HCT116 (cell line): Measurements from ENCODE around the gene DDX18. TPM values are rescaled to one million over a fixed set of nuclear protein-coding genes. Genes with fewer than 3 reads are reported as not detected.

Experiments
- ATAC-seq: fragments of 200-7000 bp; cut with Tn5 transposase; 2 replicates; pipeline ENCODE4 v1.9.1; 2020; ENCODE audit warnings: mild to moderate bottlenecking, moderate library complexity
- BruUV-seq: library from RNA; stranded (reverse); fragments of 400-500 nt; replicated peaks from 2 replicates; lab custom pipeline; 2021; lab: Mats Ljungman, UMichigan
- CTCF ChIA-PET: fragments of 300-600 bp; sonication (Branson Sonifier 250); formaldehyde crosslinking; loops from one replicate; lab custom pipeline; 2021; ENCODE audit warnings: antibody characterized with exemption; lab: Charles Lee
- POLR2A ChIA-PET: fragments of 300-600, 350-600 bp; sonication (Branson Sonifier 250); formaldehyde crosslinking; loops from one replicate; lab custom pipeline; 2021; ENCODE audit warnings: antibody characterized with exemption; lab: Charles Lee
- RAD21 ChIA-PET, 2 experiments: fragments of 300-600 bp; sonication (Branson Sonifier 250); formaldehyde crosslinking; loops; one replicate each; lab custom pipeline; 2023; ENCODE audit warnings: low total read pairs in 2 of 2; ENCODE audit not compliant: uncharacterized antibody in 2 of 2, unreplicated experiment in 2 of 2, low non-redundant PET in 1 of 2; lab: Charles Lee
- DNase-seq: peaks from one replicate; pipeline ENCODE4 v3.0.0-alpha.2; 2010; ENCODE audit warnings: low read depth, low spot score
- H2AFZ ChIP-seq: fragments of 200-600 bp; shearing (Covaris generic), sonication (generic); 2 replicates; pipeline ENCODE4 v1.6.1; 2017; ENCODE audit warnings: low read depth, mixed run types, mixed read lengths, antibody characterized with exemption, low read length; ENCODE audit not compliant: poor library complexity, severe bottlenecking
- H3K27ac ChIP-seq: 2 replicates; pipeline ENCODE4 v1.5.1; 2012; ENCODE audit warnings: low read depth, low read length
- H3K27me3 ChIP-seq: fragments of 200-600 bp; sonication (generic); 2 replicates; pipeline ENCODE4 v1.6.1; 2016; ENCODE audit warnings: mixed run types, low read length, mixed read lengths; ENCODE audit not compliant: insufficient read depth
- H3K36me3 ChIP-seq, 2 experiments: fragments of 200-500 bp in 1 of 2; fragments of 200-600 bp in 1 of 2; sonication (Bioruptor generic) in 1 of 2; sonication (generic) in 1 of 2; 2 replicates each; pipeline versions ENCODE4 v1.5.1 to v1.6.1; 2014 to 2016; ENCODE audit warnings: low read length in 2 of 2, inconsistent platforms in 1 of 2, mixed read lengths in 1 of 2, mixed run types in 1 of 2; ENCODE audit not compliant: insufficient read depth in 2 of 2, control insufficient read depth in 1 of 2
- H3K4me1 ChIP-seq, 2 experiments: fragments of 200-600 bp in 1 of 2; sonication (generic) in 1 of 2; 2 replicates each; pipeline versions ENCODE4 v1.5.1 to v1.6.1; 2012 to 2017; ENCODE audit warnings: low read length in 2 of 2, inconsistent platforms in 1 of 2, mild to moderate bottlenecking in 1 of 2, mixed read lengths in 1 of 2, mixed run types in 1 of 2, moderate library complexity in 1 of 2; ENCODE audit not compliant: insufficient read depth in 2 of 2, control insufficient read depth in 1 of 2
- H3K4me2 ChIP-seq: fragments of 200-600 bp; sonication (generic); 2 replicates; pipeline ENCODE4 v1.6.1; 2017; ENCODE audit warnings: mixed run types, low read length, mixed read lengths
- H3K4me3 ChIP-seq, 2 experiments: fragments of 200-600 bp in 1 of 2; sonication (generic) in 1 of 2; replicated peaks in 1 of 2; 2 replicates each; pipeline ENCODE4 v1.5.1; 2011 to 2016; ENCODE audit warnings: low read length in 2 of 2, control low read depth in 1 of 2, low read depth in 1 of 2, mild to moderate bottlenecking in 1 of 2, mixed read lengths in 1 of 2, mixed run types in 1 of 2
- H3K79me2 ChIP-seq: fragments of 200-600 bp; sonication (generic); 2 replicates; pipeline ENCODE4 v1.6.1; 2017; ENCODE audit warnings: mild to moderate bottlenecking, mixed run types, low read length, moderate library complexity, mixed read lengths; ENCODE audit not compliant: insufficient read depth
- H3K9ac ChIP-seq: fragments of 200-600 bp; sonication (generic); 2 replicates; pipeline ENCODE4 v1.6.1; 2016; ENCODE audit warnings: low read length, mixed read lengths
- H3K9me2 ChIP-seq: fragments of 200-600 bp; sonication (generic), shearing (Covaris generic); 2 replicates; pipeline ENCODE4 v1.6.1; 2017; ENCODE audit warnings: mixed run types, mild to moderate bottlenecking, moderate library complexity; ENCODE audit not compliant: insufficient read depth
- H3K9me3 ChIP-seq, 2 experiments: fragments of 200-500 bp in 1 of 2; fragments of 200-600 bp in 1 of 2; sonication (Bioruptor generic) in 1 of 2; sonication (generic) in 1 of 2; 2 replicates each; pipeline ENCODE4 v1.6.1; 2014 to 2017; ENCODE audit warnings: low read length in 2 of 2, mixed read lengths in 2 of 2, inconsistent platforms in 1 of 2, low read depth in 1 of 2, mild to moderate bottlenecking in 1 of 2, mixed run types in 1 of 2, moderate library complexity in 1 of 2; ENCODE audit not compliant: control insufficient read depth in 1 of 2, insufficient read depth in 1 of 2
- H4K20me1 ChIP-seq: fragments of 200-600 bp; sonication (generic), shearing (Covaris generic); 2 replicates; pipeline ENCODE4 v1.6.1; 2017; ENCODE audit warnings: mixed run types, mild to moderate bottlenecking, moderate library complexity; ENCODE audit not compliant: insufficient read depth
- CBX3 ChIP-seq: IDR thresholded peaks from 2 replicates; pipeline ENCODE4 v1.6.1; 2012; ENCODE audit warnings: low read depth
- CEBPB ChIP-seq: IDR thresholded peaks from 2 replicates; pipeline ENCODE4 v1.6.1; 2012; ENCODE audit warnings: low read depth
- EGR1 ChIP-seq: IDR thresholded peaks from 2 replicates; pipeline ENCODE4 v1.6.1; 2012; ENCODE audit warnings: low read depth
- EZH2 ChIP-seq: fragments of 200-600 bp; sonication (generic); IDR thresholded peaks from 2 replicates; pipeline ENCODE4 v1.6.1; 2017; ENCODE audit warnings: antibody characterized with exemption, mixed run types
- EZH2phosphoT487 ChIP-seq: fragments of 200-600 bp; IDR thresholded peaks from 2 replicates; pipeline ENCODE4 v1.6.1; 2018; ENCODE audit warnings: antibody characterized with exemption, borderline replicate concordance
- FOSL1 ChIP-seq: IDR thresholded peaks from 2 replicates; pipeline ENCODE4 v1.6.1; 2012; ENCODE audit warnings: low read depth
- JUND ChIP-seq: IDR thresholded peaks from 2 replicates; pipeline ENCODE4 v1.6.1; 2012
- MAX ChIP-seq: IDR thresholded peaks from 2 replicates; pipeline ENCODE4 v1.6.1; 2012
- POLR2A ChIP-seq: IDR thresholded peaks from 2 replicates; pipeline ENCODE4 v1.7.0; 2011; ENCODE audit warnings: borderline replicate concordance; ENCODE audit not compliant: insufficient read depth, insufficient read length; ENCODE audit errors: extremely low read depth
- POLR2AphosphoS5 ChIP-seq: IDR thresholded peaks from 2 replicates; pipeline ENCODE4 v1.6.1; 2011; ENCODE audit warnings: mild to moderate bottlenecking, low read depth, low read length, moderate library complexity
- RAD21 ChIP-seq: IDR thresholded peaks from 2 replicates; pipeline ENCODE4 v1.6.1; 2012; ENCODE audit warnings: low read depth, mild to moderate bottlenecking
- REST ChIP-seq: IDR thresholded peaks from 2 replicates; pipeline ENCODE4 v1.6.1; 2012; ENCODE audit warnings: low read depth
- SIN3A ChIP-seq: IDR thresholded peaks from 2 replicates; pipeline ENCODE4 v1.6.1; 2012; ENCODE audit warnings: low read depth
- SP1 ChIP-seq: IDR thresholded peaks from 2 replicates; pipeline ENCODE4 v1.6.1; 2012; ENCODE audit warnings: low read depth
- SRF ChIP-seq: IDR thresholded peaks from 2 replicates; pipeline ENCODE4 v1.6.1; 2012; ENCODE audit warnings: low read depth
- TCF7L2 ChIP-seq: IDR thresholded peaks from 2 replicates; pipeline ENCODE4 v1.7.0; 2011; ENCODE audit warnings: borderline replicate concordance, inconsistent platforms; ENCODE audit not compliant: insufficient read depth, insufficient read length; ENCODE audit errors: extremely low read depth
- YY1 ChIP-seq: IDR thresholded peaks from 2 replicates; pipeline ENCODE4 v1.6.1; 2011; ENCODE audit warnings: low read length, low read depth, moderate library complexity, mild to moderate bottlenecking; ENCODE audit not compliant: insufficient replicate concordance; ENCODE audit errors: extremely low read depth
- intact Hi-C: fragments of 100-400 bp; cut with micrococcal nuclease; formaldehyde crosslinking; loops from 2 replicates; pipeline ENCODE4 v1.10.0; 2022
- total RNA-seq: library from RNA; stranded (reverse); gene quantifications from one replicate; pipeline ENCODE4 v1.2.1, GENCODE V29; 2021; ENCODE audit not compliant: unreplicated experiment
- TF ChIP-seq, protein P1 (sequence below): IDR thresholded peaks from 2 replicates; pipeline ENCODE4 v1.6.1; 2012
- TF ChIP-seq, protein P2 (sequence below): IDR thresholded peaks from 2 replicates; pipeline ENCODE4 v1.6.1; 2011; ENCODE audit warnings: mild to moderate bottlenecking, low read length, moderate library complexity; ENCODE audit not compliant: insufficient replicate concordance; ENCODE audit errors: extremely low read depth

The DDX18 gene
- total RNA-seq, 1 experiment from 2014 or later = 99.7 TPM

GRCh38 chr2:117820444-117820843 lies 6.0 kb downstream of the DDX18 start:
- Histone ChIP-seq H3K79me2 (peaks cover 59% of the 10 kb centered on the region), H3K27ac (no peak overlapping the region), H3K4me3 (no peak overlapping the region), H3K4me1 (peaks cover 6 to 7% of the 10 kb centered on the region in 2 experiments; a peak in 3 of 4 replicates), H3K27me3 (no peaks in the 10 kb centered on the region), H2AFZ (no peak overlapping the region), H3K4me2 (no peak overlapping the region), H3K9me3 (no peaks in the 10 kb centered on the region), H3K36me3 (peaks cover 71 to 75% of the 10 kb centered on the region in 2 experiments), H3K9ac (no peak overlapping the region), H4K20me1 (no peaks in the 10 kb centered on the region), H3K9me2 (no peaks in the 10 kb centered on the region)
- RAD21 ChIA-PET = no interaction called here
- ATAC-seq = no peak
- intact Hi-C loops = no loop called here
- TF ChIP-seq, protein P1, sequence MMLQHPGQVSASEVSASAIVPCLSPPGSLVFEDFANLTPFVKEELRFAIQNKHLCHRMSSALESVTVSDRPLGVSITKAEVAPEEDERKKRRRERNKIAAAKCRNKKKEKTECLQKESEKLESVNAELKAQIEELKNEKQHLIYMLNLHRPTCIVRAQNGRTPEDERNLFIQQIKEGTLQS = no peak
- TF ChIP-seq CEBPB = no peak
- TF ChIP-seq MAX = no peak
- TF ChIP-seq YY1 = no peak
- TF ChIP-seq POLR2A = no peak
- no peak for TF ChIP-seq EGR1
- TF ChIP-seq, protein P2, sequence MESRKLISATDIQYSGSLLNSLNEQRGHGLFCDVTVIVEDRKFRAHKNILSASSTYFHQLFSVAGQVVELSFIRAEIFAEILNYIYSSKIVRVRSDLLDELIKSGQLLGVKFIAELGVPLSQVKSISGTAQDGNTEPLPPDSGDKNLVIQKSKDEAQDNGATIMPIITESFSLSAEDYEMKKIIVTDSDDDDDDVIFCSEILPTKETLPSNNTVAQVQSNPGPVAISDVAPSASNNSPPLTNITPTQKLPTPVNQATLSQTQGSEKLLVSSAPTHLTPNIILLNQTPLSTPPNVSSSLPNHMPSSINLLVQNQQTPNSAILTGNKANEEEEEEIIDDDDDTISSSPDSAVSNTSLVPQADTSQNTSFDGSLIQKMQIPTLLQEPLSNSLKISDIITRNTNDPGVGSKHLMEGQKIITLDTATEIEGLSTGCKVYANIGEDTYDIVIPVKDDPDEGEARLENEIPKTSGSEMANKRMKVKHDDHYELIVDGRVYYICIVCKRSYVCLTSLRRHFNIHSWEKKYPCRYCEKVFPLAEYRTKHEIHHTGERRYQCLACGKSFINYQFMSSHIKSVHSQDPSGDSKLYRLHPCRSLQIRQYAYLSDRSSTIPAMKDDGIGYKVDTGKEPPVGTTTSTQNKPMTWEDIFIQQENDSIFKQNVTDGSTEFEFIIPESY = no peak
- no peak for TF ChIP-seq TCF7L2
- no peak for TF ChIP-seq RAD21
- no peak for TF ChIP-seq JUND
- no peak for TF ChIP-seq POLR2AphosphoS5
- no peak for TF ChIP-seq SIN3A
- TF ChIP-seq EZH2 = no peak
- TF ChIP-seq SRF = no peak
- TF ChIP-seq FOSL1 = no peak
- no peak for TF ChIP-seq EZH2phosphoT487
- no peak for TF ChIP-seq REST
- TF ChIP-seq SP1 = no peak
- TF ChIP-seq CBX3 = no peak
- no TSS peak for BruUV-seq
- DNase-seq = no peak
- CTCF ChIA-PET = no interaction called here
- POLR2A ChIA-PET = no interaction called here
